Spleen (tissue), 7 donors: ENCODE results near the gene ZMIZ1.

Source experiments
- CTCF ChIP-seq, 11 experiments: fragments of 200-600 bp in 7 of 11; fragments of 450-650 bp in 4 of 11; sonication (generic) in 4 of 11; IDR thresholded peaks in 8 of 11; conservative IDR thresholded peaks in 3 of 11; 1 replicate in 7 of 11; 2 replicates in 4 of 11; pipeline versions ENCODE4 v1.4.0 to v1.8.0; 2016 to 2021; ENCODE audit warnings: antibody characterized with exemption in 11 of 11, inconsistent platforms in 4 of 11, mild to moderate bottlenecking in 1 of 11
- POLR2A ChIP-seq, 3 donors: fragments of 450-650 bp; IDR thresholded peaks; one replicate each; pipeline ENCODE4 v1.5.1; 2017; ENCODE audit warnings: antibody characterized with exemption in 3 of 3, mild to moderate bottlenecking in 1 of 3
- donor health status: DM: no; HTN: no; CAD: no; lungs with moderate emphysema.
- donor health status: DM: no; HTN: no; CAD: no.
- donor health status: DM: no; HTN: no; CAD: no.

GRCh38 chr10:79192677-79193003 lies 123.9 kb downstream of the ZMIZ1 start:
- TF ChIP-seq POLR2A (IDR thresholded peaks at IDR 0.05) (no peak), CTCF (IDR thresholded peaks at IDR 0.05 in 8 of 11, conservative IDR thresholded peaks at IDR 0.05 in 3 of 11) (no peak)
